ENCODE data around the gene SAV1. TPM values are rescaled to one million over a fixed set of nuclear protein-coding genes. Genes with fewer than 3 reads are reported as not detected.

SAV1 gene
- total RNA-seq, 4 donors from 2014 or later = 40.2 to 72.4 (median 48.6) TPM

DNA sequence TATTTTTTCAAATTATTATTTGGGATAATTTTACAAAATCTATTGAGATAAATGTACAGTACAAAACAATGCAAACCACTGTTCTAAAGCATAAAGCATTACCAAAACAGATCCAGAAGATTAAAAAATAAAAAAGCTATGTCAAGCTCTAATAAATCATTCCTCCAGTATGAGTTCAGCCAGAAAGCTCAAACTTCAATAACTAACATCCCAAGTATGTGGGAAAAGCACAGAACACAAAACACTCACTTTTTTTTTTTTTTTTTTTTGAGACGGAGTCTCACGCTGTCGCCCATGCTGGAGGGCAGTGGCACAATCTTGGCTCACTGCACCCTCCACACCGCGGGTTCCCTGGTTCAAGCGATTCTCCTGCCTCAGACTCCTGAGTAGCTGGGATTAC, 11.3 kb downstream of the SAV1 start:
- intact Hi-C loops (cut with DNase I) = no loop called here
- no peaks in the 10 kb centered on the region for H3K27me3 ChIP-seq
- 90 to 98% methylated on average over 6 of the region's 6 CpGs for WGBS, 2 donors
- peak in 1 of 2 donors; percentile 9 for DNase-seq
- TF ChIP-seq, protein P1, sequence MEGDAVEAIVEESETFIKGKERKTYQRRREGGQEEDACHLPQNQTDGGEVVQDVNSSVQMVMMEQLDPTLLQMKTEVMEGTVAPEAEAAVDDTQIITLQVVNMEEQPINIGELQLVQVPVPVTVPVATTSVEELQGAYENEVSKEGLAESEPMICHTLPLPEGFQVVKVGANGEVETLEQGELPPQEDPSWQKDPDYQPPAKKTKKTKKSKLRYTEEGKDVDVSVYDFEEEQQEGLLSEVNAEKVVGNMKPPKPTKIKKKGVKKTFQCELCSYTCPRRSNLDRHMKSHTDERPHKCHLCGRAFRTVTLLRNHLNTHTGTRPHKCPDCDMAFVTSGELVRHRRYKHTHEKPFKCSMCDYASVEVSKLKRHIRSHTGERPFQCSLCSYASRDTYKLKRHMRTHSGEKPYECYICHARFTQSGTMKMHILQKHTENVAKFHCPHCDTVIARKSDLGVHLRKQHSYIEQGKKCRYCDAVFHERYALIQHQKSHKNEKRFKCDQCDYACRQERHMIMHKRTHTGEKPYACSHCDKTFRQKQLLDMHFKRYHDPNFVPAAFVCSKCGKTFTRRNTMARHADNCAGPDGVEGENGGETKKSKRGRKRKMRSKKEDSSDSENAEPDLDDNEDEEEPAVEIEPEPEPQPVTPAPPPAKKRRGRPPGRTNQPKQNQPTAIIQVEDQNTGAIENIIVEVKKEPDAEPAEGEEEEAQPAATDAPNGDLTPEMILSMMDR (IDR thresholded peaks at IDR 0.05) = no peak
- H3K36me3 ChIP-seq = no peaks in the 10 kb centered on the region
- peaks cover 30 to 45% of the 10 kb centered on the region in 2 donors for H3K4me1 ChIP-seq
- no peaks in the 10 kb centered on the region for H3K9me3 ChIP-seq
- peak overlapping the region in 1 of 3 donors; percentile 82 for H3K27ac ChIP-seq
- no peak overlapping the region for H3K4me3 ChIP-seq (replicated peaks in 1 of 3)

DNA sequence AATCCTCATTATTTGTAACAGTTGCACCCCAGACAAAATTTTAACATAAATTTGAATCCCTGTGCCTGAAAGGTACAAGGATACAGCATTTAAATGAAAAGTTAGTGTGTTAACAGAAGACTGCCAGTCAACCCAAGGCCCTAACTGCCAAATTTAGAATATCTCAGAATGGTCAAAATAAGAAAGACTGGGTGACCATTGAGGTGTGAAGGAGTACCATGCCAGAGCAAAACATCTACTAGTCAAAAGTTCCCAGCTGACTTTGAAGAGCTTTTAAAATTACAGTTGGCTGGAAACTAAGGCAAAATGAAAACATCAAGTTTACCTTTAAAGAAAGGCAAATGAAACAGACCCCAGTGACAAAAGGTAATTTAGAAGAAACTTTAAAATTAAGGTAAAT, 18.4 kb downstream of the SAV1 start:
- intact Hi-C loops (cut with DNase I) = no loop called here
- no peak overlapping the region for H3K4me3 ChIP-seq (replicated peaks in 1 of 3)
- H3K27ac ChIP-seq = peak overlapping the region; percentile 60 to 76 (median 64)
- no peaks in the 10 kb centered on the region for H3K36me3 ChIP-seq
- DNase-seq = peak; percentile 18 to 28
- TF ChIP-seq POLR2A (IDR thresholded peaks at IDR 0.05) = no peak
- TF ChIP-seq, protein P1 (IDR thresholded peaks at IDR 0.05) = no peak
- H3K4me1 ChIP-seq = peaks cover 40 to 68% of the 10 kb centered on the region in 2 donors
- H3K9me3 ChIP-seq = no peaks in the 10 kb centered on the region
- H3K27me3 ChIP-seq = no peaks in the 10 kb centered on the region

GRCh38 chr14:50647753-50648152, 20.4 kb downstream of the SAV1 start:
- H3K27ac ChIP-seq = peak overlapping the region; percentile 28 to 76 (median 61)
- no peak overlapping the region for H3K4me3 ChIP-seq (replicated peaks in 1 of 3)
- no peak for DNase-seq
- H3K4me1 ChIP-seq = peaks cover 46 to 77% of the 10 kb centered on the region in 2 donors
- H3K9me3 ChIP-seq = no peaks in the 10 kb centered on the region
- no peaks in the 10 kb centered on the region for H3K36me3 ChIP-seq
- no peaks in the 10 kb centered on the region for H3K27me3 ChIP-seq
- TF ChIP-seq POLR2A (IDR thresholded peaks at IDR 0.05) = no peak
- TF ChIP-seq, protein P1 (IDR thresholded peaks at IDR 0.05) = no peak
- intact Hi-C loops (cut with DNase I) = no loop called here

DNA sequence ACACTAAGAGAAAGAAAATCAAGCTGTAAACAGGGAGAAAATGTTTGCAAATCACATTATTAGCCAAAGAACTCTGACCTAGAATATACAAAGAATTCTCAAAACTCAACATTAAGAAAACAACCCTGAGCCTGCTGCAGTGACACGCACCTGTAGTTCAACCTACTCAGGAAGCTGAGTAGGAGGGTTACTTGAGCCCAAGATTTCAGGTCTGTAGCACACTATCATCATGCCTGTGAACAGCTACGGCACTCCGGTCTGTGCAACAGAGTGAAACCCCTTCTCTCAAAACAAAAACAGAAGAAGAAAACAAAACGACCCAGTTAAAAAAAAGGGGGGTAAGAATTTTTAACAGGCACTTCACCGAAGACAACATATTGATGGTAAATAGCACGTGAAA, 20.8 kb downstream of the SAV1 start:
- DNase-seq = peak; percentile 67 to 69
- peak overlapping the region; percentile 61 to 84 (median 76) for H3K27ac ChIP-seq
- intact Hi-C loops (cut with DNase I) = no loop called here
- H3K36me3 ChIP-seq = no peaks in the 10 kb centered on the region
- WGBS, 2 donors = 35 to 43% methylated on average over 6 of the region's 6 CpGs
- H3K4me3 ChIP-seq (replicated peaks in 1 of 3) = no peak overlapping the region
- peaks cover 41 to 75% of the 10 kb centered on the region in 2 donors for H3K4me1 ChIP-seq
- H3K27me3 ChIP-seq = no peaks in the 10 kb centered on the region
- H3K9me3 ChIP-seq = no peaks in the 10 kb centered on the region
- TF ChIP-seq POLR2A (IDR thresholded peaks at IDR 0.05) = no peak
- TF ChIP-seq, protein P1 (IDR thresholded peaks at IDR 0.05) = no peak

DNA sequence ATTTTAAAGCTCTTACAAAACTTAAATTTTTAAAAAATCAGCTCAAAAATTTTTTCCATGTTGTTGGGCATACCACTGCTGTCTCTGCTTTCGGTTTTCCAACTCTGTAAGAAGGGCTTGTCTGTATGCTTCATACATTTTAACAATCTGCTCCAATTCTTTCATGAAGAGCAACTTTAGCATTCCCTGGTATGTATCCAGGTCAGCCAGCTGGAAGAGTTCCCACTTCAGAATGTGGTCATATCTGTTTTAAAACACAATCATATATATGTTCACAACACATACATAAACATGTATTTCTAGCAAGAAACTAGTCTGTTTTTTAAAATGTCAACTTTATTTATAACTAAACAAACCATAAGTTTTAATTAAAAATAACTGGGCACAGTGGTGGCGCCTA, 33.0 kb downstream of the SAV1 start:
- no peak overlapping the region for H3K4me3 ChIP-seq (replicated peaks in 1 of 3)
- H3K4me1 ChIP-seq = peaks cover 0 to 5% of the 10 kb centered on the region in 2 donors
- no peak for TF ChIP-seq POLR2A (IDR thresholded peaks at IDR 0.05)
- TF ChIP-seq, protein P1 (IDR thresholded peaks at IDR 0.05) = no peak
- H3K9me3 ChIP-seq = no peaks in the 10 kb centered on the region
- intact Hi-C loops (cut with DNase I) = no loop called here
- no peaks in the 10 kb centered on the region for H3K27me3 ChIP-seq
- H3K27ac ChIP-seq = no peak overlapping the region
- no peak for DNase-seq
- 81 to 90% methylated on average over 2 of the region's 2 CpGs for WGBS, 2 donors
- H3K36me3 ChIP-seq = peaks cover 0 to 3% of the 10 kb centered on the region in 2 donors
